IPS-15b (cell line): ENCODE measurements around the gene HOXD3.

Source experiments
- H3K27me3 ChIP-seq: one replicate; pipeline ENCODE4 v1.6.1; 2013; ENCODE audit warnings: low read length; ENCODE audit not compliant: control insufficient read depth, insufficient read depth
- H3K36me3 ChIP-seq: one replicate; pipeline ENCODE4 v1.6.1; 2013; ENCODE audit warnings: low read length; ENCODE audit not compliant: control insufficient read depth, insufficient read depth
- H3K4me1 ChIP-seq: one replicate; pipeline ENCODE4 v1.6.1; 2013; ENCODE audit warnings: mild to moderate bottlenecking, low read length; ENCODE audit not compliant: control insufficient read depth, insufficient read depth
- H3K4me3 ChIP-seq: one replicate; pipeline ENCODE4 v1.5.1; 2013; ENCODE audit warnings: low read depth, low read length
- H3K9ac ChIP-seq: one replicate; pipeline ENCODE4 v1.6.1; 2013; ENCODE audit warnings: low read depth, mild to moderate bottlenecking, low read length
- H3K9me3 ChIP-seq: one replicate; pipeline ENCODE4 v1.6.1; 2013; ENCODE audit warnings: mild to moderate bottlenecking, low read length; ENCODE audit not compliant: control insufficient read depth, insufficient read depth

The HOXD3 gene

DNA sequence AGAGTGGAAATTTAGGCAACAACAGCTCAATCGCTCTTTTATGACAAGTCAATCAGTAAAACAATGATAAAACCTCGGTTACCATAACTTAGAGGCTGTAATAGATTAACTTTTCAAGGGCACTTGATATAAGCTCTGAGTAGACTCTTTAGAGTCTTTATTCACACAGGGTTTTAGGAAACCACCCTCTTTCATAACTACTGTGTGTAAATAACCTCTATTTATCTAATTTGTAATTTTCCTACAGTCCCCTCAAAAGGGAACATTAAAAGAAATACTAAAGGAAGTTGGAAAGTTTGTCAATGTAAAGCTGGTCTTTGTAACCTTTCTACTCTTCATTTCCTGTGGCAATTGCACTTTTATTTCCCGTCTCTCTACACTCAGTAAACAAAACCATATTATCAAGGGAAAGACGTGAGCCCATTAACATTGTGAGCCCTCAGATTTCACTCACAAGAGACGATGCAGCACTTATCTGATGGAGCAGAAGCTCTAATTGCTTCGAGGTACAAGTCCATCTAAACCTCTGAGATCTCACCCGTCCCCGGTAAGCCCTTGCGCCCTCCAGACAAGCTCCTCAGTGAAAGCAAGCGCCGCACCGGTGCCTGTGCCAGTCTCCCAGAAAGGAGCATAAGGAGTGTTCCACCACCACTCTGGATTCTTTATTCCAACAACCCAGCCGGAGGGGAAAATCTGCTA is 30.2 kb downstream of the HOXD3 start:
- peaks cover 3% of the 10 kb centered on the region for H3K9me3 ChIP-seq
- no peak overlapping the region for H3K9ac ChIP-seq
- peak overlapping the region; percentile 43 for H3K4me3 ChIP-seq
- peaks cover 97% of the 10 kb centered on the region for H3K27me3 ChIP-seq
- H3K36me3 ChIP-seq: no peaks in the 10 kb centered on the region
- H3K4me1 ChIP-seq: peaks cover 7% of the 10 kb centered on the region

DNA sequence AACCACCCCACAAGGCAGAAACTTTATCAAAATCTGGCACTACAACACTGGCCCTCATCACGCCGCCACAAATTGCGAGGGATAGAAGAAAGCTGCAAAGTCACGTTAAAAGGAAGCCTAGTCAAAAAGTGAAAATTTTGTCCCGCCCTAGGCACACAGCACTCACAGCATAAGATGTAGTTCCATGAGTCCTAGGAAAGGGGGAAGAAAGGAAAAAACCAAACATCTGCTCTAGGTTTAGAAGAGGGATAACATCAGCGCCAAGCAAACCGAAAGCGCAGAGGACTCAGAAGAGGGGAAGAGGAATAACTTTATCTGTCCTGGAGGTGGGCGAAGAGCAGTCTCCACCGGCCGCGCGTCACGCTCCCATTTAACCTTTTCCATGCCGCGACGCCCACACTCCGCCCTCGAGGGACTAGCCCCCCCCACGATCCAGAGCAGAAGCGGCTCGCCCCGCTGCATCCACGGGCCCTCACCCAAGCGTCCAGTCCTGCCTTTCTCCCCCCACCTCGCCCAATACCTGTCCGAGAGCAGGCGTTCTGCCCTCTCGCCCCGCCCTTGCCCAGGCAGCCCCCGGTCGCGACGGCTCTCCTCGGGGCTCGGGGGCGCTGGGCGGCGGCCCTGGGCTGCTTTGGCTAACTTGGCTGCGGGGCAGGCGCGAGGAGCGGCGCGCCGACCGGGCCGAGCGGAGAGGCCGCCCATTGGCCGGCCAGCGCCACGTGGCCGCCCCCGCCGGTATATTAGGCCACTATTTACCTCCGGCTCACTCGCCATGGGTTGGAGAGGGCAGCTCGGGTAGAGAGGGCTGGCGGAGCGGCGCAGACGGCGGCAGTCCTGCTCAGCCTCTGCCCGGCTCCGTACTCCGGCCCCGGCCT is 31.0 kb downstream of the HOXD3 start, which contains the start of gene HOXD1:
Gene HOXD1 (plus strand): TSS at position 770 of the 875 bp plus-strand sequence. CDS start 134 bp downstream, outside the sequence.
- Histone ChIP-seq H3K36me3 (no peaks in the 10 kb centered on the region), H3K4me3 (peak within 1 kb of the TSS; percentile 43), H3K27me3 (peaks cover 97% of the 10 kb centered on the region), H3K4me1 (peaks cover 10% of the 10 kb centered on the region), H3K9me3 (peaks cover 3% of the 10 kb centered on the region), H3K9ac (no peak within 1 kb of the TSS)

DNA sequence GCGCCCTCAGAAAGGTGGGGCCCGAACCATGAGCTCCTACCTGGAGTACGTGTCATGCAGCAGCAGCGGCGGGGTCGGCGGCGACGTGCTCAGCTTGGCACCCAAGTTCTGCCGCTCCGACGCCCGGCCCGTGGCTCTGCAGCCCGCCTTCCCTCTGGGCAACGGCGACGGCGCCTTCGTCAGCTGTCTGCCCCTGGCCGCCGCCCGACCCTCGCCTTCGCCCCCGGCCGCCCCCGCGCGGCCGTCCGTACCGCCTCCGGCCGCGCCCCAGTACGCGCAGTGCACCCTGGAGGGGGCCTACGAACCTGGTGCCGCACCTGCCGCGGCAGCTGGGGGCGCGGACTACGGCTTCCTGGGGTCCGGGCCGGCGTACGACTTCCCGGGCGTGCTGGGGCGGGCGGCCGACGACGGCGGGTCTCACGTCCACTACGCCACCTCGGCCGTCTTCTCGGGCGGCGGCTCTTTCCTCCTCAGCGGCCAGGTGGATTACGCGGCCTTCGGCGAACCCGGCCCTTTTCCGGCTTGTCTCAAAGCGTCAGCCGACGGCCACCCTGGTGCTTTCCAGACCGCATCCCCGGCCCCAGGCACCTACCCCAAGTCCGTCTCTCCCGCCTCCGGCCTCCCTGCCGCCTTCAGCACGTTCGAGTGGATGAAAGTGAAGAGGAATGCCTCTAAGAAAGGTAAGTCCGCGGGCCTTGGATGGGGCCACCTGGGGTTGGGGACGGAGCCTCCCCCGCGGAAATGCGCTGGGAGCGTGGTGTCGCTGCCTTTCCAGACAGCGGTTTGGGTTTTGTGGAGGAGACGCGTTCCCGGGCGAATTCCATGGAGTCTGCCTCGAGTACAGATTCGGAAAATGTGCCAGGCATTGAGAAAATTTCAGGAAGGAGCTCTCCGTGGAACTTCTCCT is 31.9 kb downstream of the HOXD3 start:
- Histone ChIP-seq H3K27me3 (peaks cover 97% of the 10 kb centered on the region), H3K36me3 (no peaks in the 10 kb centered on the region), H3K4me1 (peaks cover 10% of the 10 kb centered on the region), H3K9ac (no peak overlapping the region), H3K9me3 (peaks cover 3% of the 10 kb centered on the region), H3K4me3 (peak overlapping the region; percentile 41)

DNA sequence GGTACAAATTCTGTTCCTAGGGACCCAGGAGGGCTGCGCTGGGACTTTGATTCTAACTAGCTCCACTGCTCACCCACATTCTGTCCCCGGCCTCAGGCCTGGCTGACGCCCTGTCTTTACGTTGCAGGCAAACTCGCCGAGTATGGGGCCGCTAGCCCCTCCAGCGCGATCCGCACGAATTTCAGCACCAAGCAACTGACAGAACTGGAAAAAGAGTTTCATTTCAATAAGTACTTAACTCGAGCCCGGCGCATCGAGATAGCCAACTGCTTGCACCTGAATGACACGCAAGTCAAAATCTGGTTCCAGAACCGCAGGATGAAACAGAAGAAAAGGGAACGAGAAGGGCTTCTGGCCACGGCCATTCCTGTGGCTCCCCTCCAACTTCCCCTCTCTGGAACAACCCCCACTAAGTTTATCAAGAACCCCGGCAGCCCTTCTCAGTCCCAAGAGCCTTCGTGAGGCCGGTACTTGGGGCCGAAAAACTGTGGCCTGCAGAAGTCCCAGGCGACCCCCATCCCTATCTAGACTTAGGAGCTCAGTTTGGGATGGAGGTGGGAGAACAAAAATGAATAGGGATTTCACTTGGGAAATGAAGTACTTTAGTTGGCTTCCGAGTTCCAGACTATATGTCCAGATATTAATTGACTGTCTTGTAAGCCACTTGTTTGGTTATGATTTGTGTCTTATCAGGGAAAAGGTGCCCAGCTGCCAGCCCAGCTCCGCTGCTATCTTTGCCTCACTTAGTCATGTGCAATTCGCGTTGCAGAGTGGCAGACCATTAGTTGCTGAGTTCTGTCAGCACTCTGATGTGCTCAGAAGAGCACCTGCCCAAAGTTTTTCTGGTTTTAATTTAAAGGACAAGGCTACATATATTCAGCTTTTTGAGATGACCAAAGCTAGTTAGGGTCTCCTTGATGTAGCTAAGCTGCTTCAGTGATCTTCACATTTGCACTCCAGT is 32.9 kb downstream of the HOXD3 start:
- Histone ChIP-seq H3K36me3 (no peaks in the 10 kb centered on the region), H3K27me3 (peaks cover 96% of the 10 kb centered on the region), H3K4me3 (peak overlapping the region; percentile 41), H3K4me1 (peaks cover 10% of the 10 kb centered on the region), H3K9me3 (peaks cover 3% of the 10 kb centered on the region), H3K9ac (no peak overlapping the region)

DNA sequence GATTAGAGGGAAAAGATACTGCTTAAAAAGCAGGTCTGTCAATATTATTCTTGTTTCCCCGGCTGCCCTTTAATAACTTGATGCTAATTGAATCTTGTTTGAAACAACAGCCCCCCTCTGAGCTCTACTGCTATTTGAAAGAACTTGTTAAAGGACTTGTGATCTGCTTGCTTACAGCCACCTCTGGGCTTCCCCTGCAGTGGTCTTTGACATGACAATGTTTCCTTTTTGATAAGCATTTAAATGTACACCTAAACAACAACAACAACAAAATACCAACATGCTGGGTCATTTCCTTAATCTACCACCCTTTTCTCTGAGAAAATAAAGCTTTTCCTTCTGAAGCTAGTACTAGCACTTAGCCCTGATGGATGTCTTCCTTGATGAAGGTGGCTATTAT is 35.2 kb downstream of the HOXD3 start:
- Histone ChIP-seq H3K36me3 (no peaks in the 10 kb centered on the region), H3K27me3 (peaks cover 89% of the 10 kb centered on the region), H3K9ac (no peak overlapping the region), H3K4me3 (no peak overlapping the region), H3K9me3 (peaks cover 3% of the 10 kb centered on the region), H3K4me1 (peaks cover 7% of the 10 kb centered on the region)

DNA sequence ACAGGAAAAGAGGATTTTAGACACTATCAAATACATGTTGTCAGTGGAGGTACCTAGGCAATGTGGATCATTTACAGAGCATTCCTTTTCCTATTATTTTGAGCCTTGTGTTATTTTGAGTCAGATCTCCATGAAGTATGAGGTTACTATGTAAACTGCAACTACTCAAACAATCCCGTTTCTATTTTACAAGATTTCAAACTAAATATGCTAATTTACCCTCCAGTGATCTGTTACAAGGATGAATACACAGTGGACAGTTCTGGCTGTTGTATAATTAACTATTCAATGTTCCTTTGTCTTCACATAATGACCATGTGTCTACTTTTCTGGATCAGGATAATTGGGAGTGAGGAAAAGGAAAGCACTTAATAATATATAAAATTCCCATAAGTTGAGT is 35.9 kb downstream of the HOXD3 start:
- Histone ChIP-seq H3K27me3 (peaks cover 86% of the 10 kb centered on the region), H3K4me3 (no peak overlapping the region), H3K9me3 (peaks cover 3% of the 10 kb centered on the region), H3K4me1 (peaks cover 7% of the 10 kb centered on the region), H3K9ac (no peak overlapping the region), H3K36me3 (no peaks in the 10 kb centered on the region)

DNA sequence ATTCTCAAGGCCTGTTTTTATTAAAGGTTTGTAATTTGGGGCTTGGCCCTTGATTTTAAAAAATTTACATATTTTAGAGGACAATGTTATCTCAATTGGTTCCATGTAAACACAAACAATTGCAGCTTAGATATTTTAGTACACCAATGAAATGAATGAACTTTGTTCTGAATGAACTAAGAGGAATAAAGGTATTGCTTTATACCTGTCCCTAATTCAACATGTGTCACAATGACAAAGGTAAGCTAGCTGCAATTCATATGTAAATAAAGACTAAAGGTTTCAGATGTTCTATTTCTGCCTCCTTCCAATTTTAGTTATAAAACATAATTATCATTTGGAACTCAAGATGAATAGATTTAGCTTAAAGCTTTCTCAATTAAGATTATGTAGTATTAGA is 42.8 kb downstream of the HOXD3 start:
- H3K4me1 ChIP-seq: no peaks in the 10 kb centered on the region
- H3K27me3 ChIP-seq: peaks cover 20% of the 10 kb centered on the region
- H3K4me3 ChIP-seq: no peak overlapping the region
- no peaks in the 10 kb centered on the region for H3K36me3 ChIP-seq
- H3K9ac ChIP-seq: no peak overlapping the region
- no peaks in the 10 kb centered on the region for H3K9me3 ChIP-seq

DNA sequence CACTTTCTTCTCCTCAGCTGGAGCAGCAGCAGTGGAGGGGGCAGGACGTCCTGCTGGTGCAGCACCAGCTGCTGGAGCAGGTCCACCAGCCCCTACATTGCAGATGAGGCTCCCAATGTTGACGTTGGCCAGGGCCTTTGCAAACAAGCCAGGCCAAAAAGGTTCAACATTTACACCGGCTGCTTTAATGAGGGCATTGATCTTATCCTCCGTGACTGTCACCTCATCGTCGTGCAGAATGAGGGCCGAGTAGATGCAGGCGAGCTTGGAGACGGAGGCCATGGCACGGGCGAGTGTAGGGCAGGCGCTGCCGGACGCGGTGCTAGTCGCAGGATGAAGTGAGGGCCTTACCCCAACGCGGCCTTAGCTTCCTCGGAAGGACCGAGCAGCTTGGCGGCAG is 43.9 kb downstream of the HOXD3 start:
- Histone ChIP-seq H3K9me3 (no peaks in the 10 kb centered on the region), H3K27me3 (peaks cover 16% of the 10 kb centered on the region), H3K36me3 (no peaks in the 10 kb centered on the region), H3K4me1 (no peaks in the 10 kb centered on the region), H3K9ac (no peak overlapping the region), H3K4me3 (no peak overlapping the region)

DNA sequence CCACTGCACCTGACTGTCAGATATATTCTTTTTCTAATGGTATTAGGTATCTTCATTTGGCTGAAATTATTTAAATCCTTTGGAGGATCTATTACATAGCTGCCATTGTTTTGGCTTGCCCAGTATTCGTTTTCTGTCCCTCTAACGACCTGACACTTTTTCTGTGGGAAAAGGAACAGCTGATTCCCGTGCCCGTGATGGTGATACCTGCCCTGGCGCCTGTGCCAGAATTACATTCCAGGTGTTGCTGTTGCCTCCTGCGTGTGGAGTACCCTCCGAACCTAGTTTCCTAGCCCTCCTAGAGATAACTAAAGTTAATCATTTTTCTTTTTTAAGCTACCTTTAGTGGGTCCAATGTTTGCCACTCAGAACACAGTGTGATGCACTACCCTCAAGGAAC is 45.4 kb downstream of the HOXD3 start:
- Histone ChIP-seq H3K36me3 (no peaks in the 10 kb centered on the region), H3K27me3 (peaks cover 7% of the 10 kb centered on the region), H3K9me3 (no peaks in the 10 kb centered on the region), H3K9ac (no peak overlapping the region), H3K4me3 (no peak overlapping the region), H3K4me1 (no peaks in the 10 kb centered on the region)

DNA sequence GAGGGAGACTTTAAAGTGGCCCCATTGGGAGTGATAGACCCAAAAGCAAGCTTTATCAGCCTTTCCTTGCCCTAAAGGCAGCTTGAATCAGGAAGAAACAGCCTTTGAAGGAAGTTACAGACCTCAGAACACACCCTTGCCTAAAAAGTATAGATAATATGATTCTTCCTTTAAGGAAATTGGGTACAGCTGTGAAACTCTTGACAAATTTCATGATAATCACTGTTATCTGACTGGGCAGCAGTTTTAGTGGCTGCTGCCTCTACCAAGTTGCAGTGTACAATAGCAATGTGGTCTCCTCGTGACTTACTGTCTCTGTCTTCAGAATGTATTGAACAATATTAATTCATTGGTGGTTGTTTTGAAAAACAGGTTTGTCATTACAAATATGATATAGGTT is 48.0 kb downstream of the HOXD3 start:
- no peak overlapping the region for H3K9ac ChIP-seq
- no peaks in the 10 kb centered on the region for H3K36me3 ChIP-seq
- peaks cover 3% of the 10 kb centered on the region for H3K27me3 ChIP-seq
- no peak overlapping the region for H3K4me3 ChIP-seq
- H3K9me3 ChIP-seq: no peaks in the 10 kb centered on the region
- H3K4me1 ChIP-seq: no peaks in the 10 kb centered on the region
